Measurements from ENCODE around the gene TTLL6.

The TTLL6 gene

GRCh38 chr17:48757524-48757961, 59.5 kb downstream of the TTLL6 start:
- no peak for DNase-seq

GRCh38 chr17:48756830-48757251, 60.2 kb downstream of the TTLL6 start:
- DNase-seq = no peak

GRCh38 chr17:48755356-48755755, 61.7 kb downstream of the TTLL6 start:
- DNase-seq = no peak

- DNase-seq = no peak
These were observed 62.3 kb downstream of the TTLL6 start for GRCh38 chr17:48754500-48755261.

- DNase-seq = no peak
These were observed 63.1 kb downstream of the TTLL6 start for GRCh38 chr17:48753794-48754499.

GRCh38 chr17:48752399-48753288, 64.4 kb downstream of the TTLL6 start:
- no peak for DNase-seq

GRCh38 chr17:48751733-48752398, 65.2 kb downstream of the TTLL6 start:
- DNase-seq = no peak

GRCh38 chr17:48751172-48751571, 65.9 kb downstream of the TTLL6 start:
- no peak for DNase-seq

- DNase-seq = no peak
These were observed 67.1 kb downstream of the TTLL6 start for GRCh38 chr17:48749621-48750553.

- DNase-seq = no peak
These were observed 68.1 kb downstream of the TTLL6 start for GRCh38 chr17:48748718-48749566.

GRCh38 chr17:48747445-48748363, 69.3 kb downstream of the TTLL6 start:
- no peak for DNase-seq

- DNase-seq = no peak
These were observed 70.0 kb downstream of the TTLL6 start for GRCh38 chr17:48746916-48747444.

- DNase-seq = no peak
These were observed 71.4 kb downstream of the TTLL6 start for GRCh38 chr17:48745381-48746275.

GRCh38 chr17:48740537-48740936, 76.5 kb downstream of the TTLL6 start:
- DNase-seq = no peak

GRCh38 chr17:48738803-48739526, 78.1 kb downstream of the TTLL6 start:
- no peak for DNase-seq

- no peak for DNase-seq
These were observed 78.6 kb downstream of the TTLL6 start for GRCh38 chr17:48738424-48738802.

GRCh38 chr17:48737330-48738043, 79.5 kb downstream of the TTLL6 start:
- no peak for DNase-seq
